Measurements from ENCODE around the gene TMED9.
"Not testable (repeated sequence)": the region's sequence is repeated elsewhere in the genome, so short reads cannot be mapped to it uniquely, and the experiment has no call there.

Gene TMED9

GRCh38 chr5:177592010-177592834 is at the start of gene TMED9:
Gene TMED9, plus strand, starts transcription at chr5:177592203. Its CDS starts 12 bp downstream, at chr5:177592215.
- DNase-seq: no peak

DNA sequence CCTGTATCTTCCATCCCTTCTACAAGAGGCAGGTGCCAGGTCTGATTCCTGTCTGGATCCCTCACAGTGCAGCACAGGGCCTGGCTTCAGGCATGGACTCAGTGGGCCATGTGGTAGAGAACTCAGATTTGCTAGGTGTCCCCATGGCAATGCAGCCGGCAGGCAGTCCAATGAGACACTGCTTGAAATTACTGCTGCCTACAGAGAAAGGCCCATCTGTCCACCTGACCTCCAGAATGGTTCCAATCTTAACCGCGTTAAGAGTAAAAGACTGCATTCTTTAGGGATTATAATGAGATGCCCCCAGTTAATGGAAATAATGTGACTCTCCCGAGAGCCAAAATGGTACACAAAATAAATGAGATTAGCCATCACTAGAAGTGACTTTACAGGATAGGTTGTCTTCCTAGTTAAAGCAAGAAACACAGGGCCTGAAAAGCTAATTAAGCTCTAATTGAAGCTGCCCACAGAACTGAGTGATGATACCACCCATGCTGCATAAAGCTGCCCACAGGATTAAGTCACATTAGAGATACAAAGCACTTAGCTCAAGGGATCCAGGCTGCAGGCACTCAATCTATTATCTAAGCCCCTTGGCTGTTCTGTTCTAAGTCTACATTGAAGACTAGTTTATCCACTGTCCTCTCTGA is 49.1 kb upstream of the TMED9 start:
- DNase-seq: no peak

DNA sequence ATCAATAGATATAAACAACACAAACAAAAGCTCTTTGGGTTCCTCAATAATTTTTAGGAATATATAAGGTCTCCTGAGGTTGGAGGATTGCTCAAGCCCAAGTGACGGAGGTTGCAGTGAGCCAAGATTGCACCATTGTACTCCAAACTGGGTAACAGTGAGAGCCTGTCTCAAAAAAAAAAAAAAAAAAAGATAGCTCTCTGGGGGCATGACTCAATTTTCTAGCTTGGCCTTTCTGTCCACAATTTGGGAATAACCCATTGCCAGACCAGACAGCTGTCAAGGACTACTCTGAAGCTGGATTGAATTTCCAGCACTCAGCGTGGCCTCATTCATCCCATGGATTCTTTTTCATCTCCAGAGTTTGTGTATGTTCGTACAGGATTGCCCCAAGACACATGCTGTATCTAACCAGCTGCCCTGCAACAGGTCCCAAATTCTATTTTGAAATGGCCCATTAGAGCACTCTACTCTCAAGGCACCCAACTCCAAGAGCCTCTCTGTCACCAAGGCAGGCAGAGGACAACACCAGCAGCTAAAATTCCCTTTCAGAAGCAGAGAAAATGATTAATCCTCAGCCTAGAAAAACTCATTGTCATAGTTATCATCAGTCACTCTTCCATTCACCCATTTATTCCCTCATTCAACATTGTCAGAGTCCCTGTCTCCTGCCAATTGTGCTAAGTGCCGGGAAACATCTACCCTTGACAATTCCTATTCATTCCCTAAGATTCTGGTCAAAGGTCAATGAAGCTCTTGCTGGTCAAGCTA is 46.3 kb upstream of the TMED9 start:
- no peak for DNase-seq

- DNase-seq: no peak
Measured at GRCh38 chr5:177546258-177546741, 45.7 kb upstream of the TMED9 start.

DNA sequence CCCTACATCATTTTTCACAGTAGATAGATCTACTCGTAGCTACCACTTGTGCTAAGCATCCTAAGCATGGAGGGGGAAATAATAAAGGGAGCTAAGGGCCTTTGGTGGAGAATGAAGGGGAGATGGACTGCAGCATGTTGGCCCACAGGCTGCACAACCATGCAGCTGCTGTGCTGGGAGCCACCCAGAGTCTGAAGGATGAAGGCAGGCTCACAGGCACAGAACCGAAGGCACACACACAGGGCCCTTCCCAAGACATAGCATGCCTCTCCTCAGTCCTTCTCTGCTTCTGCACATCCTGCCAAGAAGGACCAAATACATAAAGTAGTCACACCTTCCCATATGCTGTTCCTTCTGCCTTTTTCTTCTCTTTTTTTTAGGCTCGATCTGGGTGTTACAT is 44.3 kb upstream of the TMED9 start:
- DNase-seq: no peak

DNA sequence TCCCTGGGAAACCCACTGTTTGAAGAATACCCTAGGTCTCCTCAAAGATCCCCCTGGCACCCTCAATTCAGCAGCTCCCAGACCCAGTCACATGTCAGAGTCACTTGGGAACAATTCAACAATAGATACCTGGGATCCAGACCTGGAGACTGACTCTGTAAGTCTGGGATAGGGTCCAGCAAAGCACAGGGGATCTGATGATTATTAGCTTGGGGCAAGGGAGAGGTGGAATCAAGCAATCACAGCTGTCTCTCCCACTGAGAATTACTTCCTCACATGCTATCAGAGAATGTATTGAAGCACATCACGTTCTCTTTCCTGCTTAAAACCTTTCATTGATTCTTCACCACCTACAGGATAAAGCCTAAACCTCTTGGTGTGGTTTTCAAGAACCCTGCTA is 43.5 kb upstream of the TMED9 start:
- DNase-seq: no peak

DNA sequence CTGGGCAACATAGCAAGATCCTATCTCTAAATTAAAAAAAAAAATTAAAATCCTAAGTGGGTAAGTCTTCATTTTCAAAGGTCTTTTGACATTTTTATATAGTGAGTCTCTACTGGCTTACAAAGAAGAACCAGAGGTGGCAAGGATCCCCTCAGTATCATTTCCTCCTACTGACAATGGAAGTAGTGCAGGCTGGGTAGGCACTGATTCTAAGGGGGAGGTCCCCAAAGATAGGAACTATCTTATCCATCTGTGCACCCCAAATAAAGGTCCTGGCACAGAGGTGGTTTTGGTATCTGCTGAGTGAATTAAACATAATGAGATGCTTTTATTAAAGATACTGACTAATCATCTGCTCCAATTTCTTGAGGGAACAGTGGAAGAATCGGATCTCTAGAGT is 41.9 kb upstream of the TMED9 start:
- no peak for DNase-seq

DNA sequence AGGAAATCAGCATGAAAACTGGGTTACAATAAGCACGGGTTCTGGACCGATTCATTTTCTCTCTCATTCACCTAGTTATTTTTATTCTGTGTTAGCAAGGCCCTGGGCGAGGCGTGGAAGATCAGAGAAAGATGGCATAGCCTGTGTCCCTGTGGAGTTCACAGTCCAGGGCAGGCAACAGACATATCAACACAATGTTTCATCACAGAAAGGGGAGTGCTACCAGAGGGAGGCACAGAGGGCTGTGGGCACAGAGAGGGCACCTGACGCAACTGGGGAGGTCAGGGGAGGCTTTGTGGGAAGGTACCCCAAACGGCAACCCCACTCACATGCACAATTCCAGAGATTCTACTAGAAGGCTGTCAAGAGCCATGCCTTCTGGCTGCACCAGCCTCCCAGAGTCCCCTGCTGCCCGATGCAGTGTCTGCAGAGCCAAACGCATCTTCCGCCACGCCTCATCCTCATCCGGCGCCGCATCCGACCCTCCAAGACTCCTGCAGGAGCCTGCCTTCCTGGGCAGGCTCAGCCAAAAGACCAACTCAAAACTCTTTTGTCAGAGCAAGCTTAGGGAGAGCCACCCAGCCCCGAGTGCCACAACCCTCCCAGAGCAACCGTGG is 39.1 kb upstream of the TMED9 start:
- no peak for DNase-seq

DNA sequence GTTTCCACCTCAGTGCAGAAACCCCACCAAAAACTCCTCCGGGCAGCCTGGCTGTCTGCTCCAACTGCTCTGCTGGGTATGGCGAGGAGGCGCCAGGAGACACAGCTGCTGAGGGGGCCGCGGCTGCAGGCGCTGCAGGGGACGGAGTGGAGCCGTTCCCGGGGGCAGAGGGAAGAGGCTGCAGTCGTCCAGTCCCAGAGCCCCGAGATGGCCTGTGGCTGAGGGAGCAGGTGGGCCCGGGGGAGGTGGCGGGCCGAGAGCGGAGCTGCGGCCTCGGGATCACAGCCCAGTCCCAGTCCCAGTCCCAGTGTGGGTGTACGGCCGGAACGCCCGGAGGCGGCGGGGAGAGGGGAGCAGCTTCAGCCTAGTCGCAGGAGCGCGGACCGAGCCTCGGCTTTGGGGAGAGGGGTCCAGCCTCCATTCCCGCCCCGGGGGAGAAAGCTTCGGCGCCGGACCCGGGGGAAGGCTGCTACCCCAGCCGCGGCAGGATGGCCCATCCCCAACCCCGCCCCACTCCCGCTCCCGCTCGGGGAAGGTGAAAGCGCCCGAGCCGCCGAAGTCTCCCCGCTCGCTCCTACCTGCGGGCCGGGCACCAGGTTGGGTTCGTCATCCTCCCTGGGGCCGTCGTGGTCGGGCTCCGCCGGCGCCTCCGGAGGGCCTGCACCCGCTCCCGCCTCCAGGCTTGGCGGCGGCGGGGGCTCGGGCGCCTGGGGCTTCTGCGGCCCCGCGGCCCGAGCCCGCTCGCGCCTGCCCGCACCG is 38.2 kb upstream of the TMED9 start:
- no peak for DNase-seq

DNA sequence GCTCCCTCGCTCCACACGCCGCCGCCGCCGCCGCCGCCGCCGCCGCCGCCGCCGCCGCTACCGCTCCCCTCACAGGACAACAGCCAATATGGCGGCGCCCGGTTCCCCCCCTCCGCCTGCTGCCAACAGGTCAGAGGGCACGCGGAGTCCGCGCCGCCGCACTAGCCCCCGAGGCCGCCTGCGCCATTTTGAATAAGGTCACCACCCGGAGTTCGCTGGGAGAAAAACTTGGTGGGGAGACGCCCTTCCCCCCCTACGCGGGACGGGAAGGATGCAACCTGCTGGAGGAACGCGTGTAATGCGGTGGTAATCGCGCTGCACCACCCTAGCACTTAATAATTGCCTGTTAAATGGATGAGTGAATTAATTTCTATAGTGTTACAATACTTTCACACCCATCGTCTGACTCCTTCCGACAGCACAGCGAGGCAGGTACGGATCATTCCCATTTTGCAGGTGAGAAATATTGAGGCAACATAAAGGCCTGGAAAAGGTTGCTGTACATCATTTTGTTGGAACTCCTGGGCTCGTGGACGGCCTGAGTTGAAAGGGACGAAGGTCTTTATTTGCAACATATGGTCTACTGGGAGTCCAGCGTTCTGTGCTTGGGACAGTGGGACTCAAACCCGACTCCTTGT is 37.4 kb upstream of the TMED9 start, which contains the start of gene FAM193B:
TSS of gene FAM193B (minus strand) at position 90 of the 638 bp plus-strand sequence. CDS start 105 bp downstream, outside the sequence.
- peak; percentile 8 for DNase-seq

GRCh38 chr5:177555228-177555627 is 36.8 kb upstream of the TMED9 start:
- no peak for DNase-seq

- DNase-seq: no peak
Measured at GRCh38 chr5:177555665-177556064, 36.3 kb upstream of the TMED9 start.

- no peak for DNase-seq
Measured at GRCh38 chr5:177557041-177557647, 34.9 kb upstream of the TMED9 start.

- no peak for DNase-seq
Measured at GRCh38 chr5:177557796-177558195, 34.2 kb upstream of the TMED9 start.

DNA sequence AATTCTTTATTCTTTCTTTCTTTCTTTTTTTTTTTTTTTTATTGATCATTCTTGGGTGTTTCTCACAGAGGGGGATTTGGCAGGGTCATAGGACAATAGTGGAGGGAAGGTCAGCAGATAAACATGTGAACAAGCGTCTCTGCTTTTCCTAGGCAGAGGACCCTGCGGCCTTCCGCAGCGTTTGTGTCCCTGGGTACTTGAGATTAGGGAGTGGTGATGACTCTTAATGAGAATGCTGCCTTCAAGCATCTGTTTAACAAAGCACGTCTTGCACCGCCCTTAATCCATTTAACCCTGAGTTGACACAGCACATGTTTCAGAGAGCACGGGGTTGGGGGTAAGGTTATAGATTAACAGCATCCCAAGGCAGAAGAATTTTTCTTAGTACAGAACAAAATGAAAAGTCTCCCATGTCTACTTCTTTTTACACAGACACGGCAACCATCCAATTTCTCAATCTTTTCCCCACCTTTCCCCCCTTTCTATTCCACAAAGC is 32.5 kb upstream of the TMED9 start:
- DNase-seq: not testable (repeated sequence)

GRCh38 chr5:177565046-177565445 is 27.0 kb upstream of the TMED9 start:
- DNase-seq: no peak

DNA sequence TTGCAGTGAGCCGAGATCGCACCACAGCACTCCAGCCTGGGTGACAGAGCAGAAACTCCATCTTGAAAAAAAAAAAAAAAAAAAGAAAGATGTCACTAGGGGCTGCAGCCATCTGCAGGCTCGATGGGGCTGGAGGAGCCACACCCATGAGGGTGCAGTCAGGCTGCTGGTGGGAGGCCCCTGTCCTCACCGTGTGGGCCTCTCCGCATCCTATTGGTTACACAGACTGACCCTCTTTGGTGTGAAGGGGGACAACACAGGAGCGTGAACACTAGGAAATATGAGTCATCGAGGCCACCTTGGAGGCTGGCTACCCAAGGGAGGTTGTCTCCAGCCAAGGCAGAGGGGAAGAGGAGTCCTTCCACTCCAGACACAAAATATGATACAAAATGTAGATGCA is 23.7 kb upstream of the TMED9 start:
- DNase-seq: no peak

GRCh38 chr5:177569894-177570293 is 22.1 kb upstream of the TMED9 start:
- no peak for DNase-seq

GRCh38 chr5:177575488-177575887 is 16.5 kb upstream of the TMED9 start:
- no peak for DNase-seq

DNA sequence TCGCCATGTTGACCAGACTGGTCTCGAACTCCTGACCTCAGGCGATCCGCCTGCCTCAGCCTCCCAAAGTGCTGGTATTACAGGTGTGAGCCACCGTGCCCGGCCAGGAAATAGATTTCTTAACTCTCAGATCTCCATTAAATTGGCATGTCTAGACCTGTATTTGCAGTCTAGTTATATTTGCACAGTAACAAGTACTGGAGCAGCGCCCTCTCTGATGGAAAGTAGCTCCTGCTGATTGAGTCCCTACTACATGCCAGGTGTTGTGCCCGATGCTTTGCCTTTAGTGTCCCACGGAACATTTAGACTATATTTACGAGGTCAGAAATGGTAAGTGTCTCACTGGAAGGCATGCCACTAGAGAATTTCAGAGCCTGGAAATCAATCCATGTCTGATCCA is 15.8 kb upstream of the TMED9 start:
- no peak for DNase-seq

- no peak for DNase-seq
Measured at GRCh38 chr5:177578316-177578715, 13.7 kb upstream of the TMED9 start.

All from NCI-H187 treated with DMSO at 0.1 percent for 48 hours (cell line).